Kidney epithelial cell (primary cell): ENCODE data around the gene IFT43. TPM values are rescaled to one million over a fixed set of nuclear protein-coding genes. Genes with fewer than 3 reads are reported as not detected.

ENCODE experiments used
- DNase-seq: peaks from one replicate; pipeline ENCODE4 v3.0.0-alpha.2; 2010; ENCODE audit warnings: low read depth
- H3K27me3 ChIP-seq: 2 replicates; pipeline ENCODE4 v1.6.0; 2011; ENCODE audit warnings: low read length; ENCODE audit not compliant: control insufficient read depth, insufficient read depth
- H3K36me3 ChIP-seq: 2 replicates; pipeline ENCODE4 v1.5.1; 2011; ENCODE audit warnings: low read length; ENCODE audit not compliant: control insufficient read depth, insufficient read depth
- H3K4me3 ChIP-seq: 2 replicates; pipeline ENCODE4 v1.5.1; 2011; ENCODE audit warnings: low read depth, mild to moderate bottlenecking, control low read depth, low read length
- CTCF ChIP-seq: IDR thresholded peaks from 2 replicates; pipeline ENCODE4 v1.5.1; 2011; ENCODE audit warnings: mild to moderate bottlenecking, moderate library complexity, low read length, control low read depth, inconsistent platforms; ENCODE audit not compliant: insufficient read depth, poor library complexity, severe bottlenecking
- total RNA-seq: library from RNA; depleted of rRNA; stranded (reverse); fragments of >200 nt; gene quantifications from 2 replicates; pipeline ENCODE4 v1.2.3, GENCODE V29; 2015

Gene IFT43
- total RNA-seq, 1 donor from 2014 or later = 48.9 TPM

GRCh38 chr14:75952489-75952888 is 33.1 kb upstream of the IFT43 start:
- no peak overlapping the region for H3K4me3 ChIP-seq
- no peaks in the 10 kb centered on the region for H3K36me3 ChIP-seq
- TF ChIP-seq CTCF = no peak
- no peak for DNase-seq
- no peaks in the 10 kb centered on the region for H3K27me3 ChIP-seq

- H3K36me3 ChIP-seq = no peaks in the 10 kb centered on the region
- no peaks in the 10 kb centered on the region for H3K27me3 ChIP-seq
- no peak overlapping the region for H3K4me3 ChIP-seq
- no peak for TF ChIP-seq CTCF
- no peak for DNase-seq
Measured at GRCh38 chr14:75959031-75959430, 26.5 kb upstream of the IFT43 start.

- no peaks in the 10 kb centered on the region for H3K27me3 ChIP-seq
- no peak for TF ChIP-seq CTCF
- H3K4me3 ChIP-seq = no peak overlapping the region
- no peaks in the 10 kb centered on the region for H3K36me3 ChIP-seq
- DNase-seq = no peak
Measured at GRCh38 chr14:75960231-75960630, 25.3 kb upstream of the IFT43 start.

GRCh38 chr14:75961662-75962061 is 23.9 kb upstream of the IFT43 start:
- Histone ChIP-seq H3K27me3 (no peaks in the 10 kb centered on the region), H3K4me3 (no peak overlapping the region), H3K36me3 (no peaks in the 10 kb centered on the region)
- DNase-seq = no peak
- no peak for TF ChIP-seq CTCF

- Histone ChIP-seq H3K36me3 (no peaks in the 10 kb centered on the region), H3K27me3 (no peaks in the 10 kb centered on the region), H3K4me3 (no peak overlapping the region)
- DNase-seq = no peak
- TF ChIP-seq CTCF = no peak
Measured at GRCh38 chr14:75967866-75968265, 17.7 kb upstream of the IFT43 start.

- no peaks in the 10 kb centered on the region for H3K27me3 ChIP-seq
- H3K4me3 ChIP-seq = no peak overlapping the region
- H3K36me3 ChIP-seq = no peaks in the 10 kb centered on the region
- TF ChIP-seq CTCF = no peak
- DNase-seq = no peak
Measured at GRCh38 chr14:75968456-75968855, 17.1 kb upstream of the IFT43 start.
